Heart left ventricle (tissue), 13 donors: ENCODE results near the gene SPARC.

Source experiments
- CTCF ChIP-seq, 12 donors: fragments of 200-600 bp; sonication (generic) in 4 of 12; IDR thresholded peaks; one replicate each; pipeline versions ENCODE4 v1.5.0 to v1.8.0; 2018 to 2022; ENCODE audit warnings: antibody characterized with exemption in 12 of 12, mild to moderate bottlenecking in 5 of 12
- POLR2A ChIP-seq, 2 donors: fragments of 450-650 bp; IDR thresholded peaks; one replicate each; pipeline ENCODE4 v1.6.1; 2017; ENCODE audit warnings: antibody characterized with exemption in 2 of 2, mild to moderate bottlenecking in 2 of 2, moderate library complexity in 2 of 2
- donor health status: ischemic (EF 13 %, LVEDD 7.1; RV severe dilation, severe dysfunction).
- donor health status: DM: no; HTN: yes; CAD: no.
- donor health status: DM: no; HTN: no; CAD: no.
- donor health status: ischemic (EF 25% LVEDD 6.9; RV normal size, moderate dysfunction).
- donor health status: ischemic (EF 25% LVEDD 5.7; RV mildly dilated, moderate dysfunction).
- donor health status: ischemic (EF 35%, LVEDD 5.7; RV mildly dilated, moderate dysfunction).
- donor health status: nonischemic (EF 11% LVEDD 7.7; RV severe dilation, severe dysfunction).
- donor health status: DM: yes; HTN: yes; CAD: no.
- donor health status: PGD.
- donor health status: ischemic (EF 29% LVEDD 5.4; RV normal size, mild dysfunction).
- donor health status: nonischemic (EF 23%, LVEDD 6.1; RV moderate dilation, normal function).

- TF ChIP-seq POLR2A (IDR thresholded peaks at IDR 0.05) (no peak), CTCF (IDR thresholded peaks at IDR 0.05) (no peak)
Observed at GRCh38 chr5:151679421-151680155, 7.1 kb downstream of the SPARC start.
